GM19023 (cell line): ENCODE measurements around the gene TECPR2.
"Not testable (repeated sequence)": the region's sequence is repeated elsewhere in the genome, so short reads cannot be mapped to it uniquely, and the experiment has no call there.

Experiments used
- ATAC-seq: cut with Tn5 transposase; IDR thresholded peaks from one replicate; pipeline ENCODE4 v1.9.1; 2021; ENCODE audit warnings: mild to moderate bottlenecking, moderate library complexity; ENCODE audit not compliant: unreplicated experiment

The TECPR2 gene

DNA sequence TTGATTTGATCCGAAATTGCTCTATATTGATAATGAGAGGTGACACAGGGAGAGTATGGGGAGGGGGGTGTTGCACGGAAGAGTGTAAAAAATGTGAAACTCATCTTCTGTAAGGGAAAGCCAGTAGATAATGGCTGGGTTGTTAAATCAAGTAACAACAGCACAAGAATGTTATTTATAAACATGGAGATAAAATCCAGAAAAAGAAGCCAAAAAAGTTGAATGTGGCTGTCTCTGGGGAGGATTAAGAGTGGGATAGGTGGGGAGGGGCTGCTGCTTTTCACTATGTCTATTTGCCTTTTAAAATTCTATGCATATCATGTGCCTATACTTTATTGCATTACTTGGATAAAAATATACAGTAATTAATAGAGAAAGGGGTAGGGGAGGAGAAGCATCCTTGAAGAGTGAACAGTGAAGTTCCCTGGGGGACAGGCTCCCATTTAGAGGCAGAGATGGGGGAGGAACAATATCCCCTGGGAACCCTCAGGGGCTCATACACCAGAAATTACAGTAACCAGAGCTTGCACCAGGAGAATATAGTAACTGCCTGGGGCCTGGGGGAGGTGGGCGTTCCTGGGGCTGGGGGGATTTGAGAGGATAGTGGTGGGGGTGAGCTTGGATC is 186.0 kb downstream of the TECPR2 start:
- ATAC-seq: no peak

DNA sequence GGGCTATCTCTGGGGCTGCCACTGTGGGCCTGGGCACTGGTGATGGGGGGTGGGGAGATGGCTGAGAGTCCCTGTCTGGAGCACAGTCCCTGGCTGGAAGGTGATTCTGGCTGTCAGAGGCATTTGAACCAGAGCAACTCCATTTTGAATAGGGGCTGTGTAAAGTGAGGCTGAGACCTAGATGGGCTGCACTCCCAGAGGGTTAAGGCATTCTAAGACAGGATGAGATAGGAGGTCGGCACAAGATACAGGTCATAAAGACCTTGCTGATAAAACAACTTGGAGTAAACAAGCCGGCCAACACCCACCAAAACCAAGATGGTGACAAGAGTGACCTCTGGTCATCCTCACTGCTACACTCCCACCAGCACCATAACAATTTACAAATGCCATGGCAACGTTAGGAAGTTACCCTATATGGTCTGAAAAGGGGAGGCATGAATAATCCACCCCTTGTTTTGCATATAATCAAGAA is 188.2 kb downstream of the TECPR2 start:
- not testable (repeated sequence) for ATAC-seq
